A549 (cell line): Measurements from ENCODE around the gene CFAP157.

Experiments
- BHLHE40 ChIP-seq: IDR thresholded peaks from 2 replicates; pipeline ENCODE4 v1.6.1; 2012; ENCODE audit warnings: low read depth, low read length, inconsistent platforms
- CEBPB ChIP-seq, 2 experiments: fragments of >200 bp in 1 of 2; sonication (Bioruptor Twin) in 1 of 2; formaldehyde crosslinking in 1 of 2; IDR thresholded peaks; 2 replicates each; pipeline ENCODE4 v1.6.1; 2012 to 2016
- CHD2 ChIP-seq: fragments of 150-350 bp; IDR thresholded peaks from 2 replicates; pipeline ENCODE4 v1.6.1; 2014; ENCODE audit warnings: low read length; ENCODE audit not compliant: partially characterized antibody
- NPAS2 ChIP-seq: fragments of 250-450 bp; sonication (Bioruptor Pico); IDR thresholded peaks from 2 replicates; pipeline ENCODE4 v1.8.0; 2022; ENCODE audit warnings: mild to moderate bottlenecking, moderate library complexity, borderline replicate concordance
- NR3C1 ChIP-seq: fragments of >200 bp; sonication (Bioruptor Twin); formaldehyde crosslinking; IDR thresholded peaks from 3 replicates; pipeline ENCODE4 v1.6.1; 2017
- POLR2A ChIP-seq: IDR thresholded peaks from 2 replicates; pipeline ENCODE4 v1.6.1; 2012; ENCODE audit warnings: mild to moderate bottlenecking, low read length
- TFCP2L1 ChIP-seq: fragments of 250-450 bp; sonication (Bioruptor Pico); IDR thresholded peaks from 2 replicates; pipeline ENCODE4 v1.5.0; 2021; ENCODE audit warnings: mild to moderate bottlenecking
- TF ChIP-seq, protein P1 (sequence below): fragments of >200 bp; sonication (Bioruptor Twin); formaldehyde crosslinking; IDR thresholded peaks from 3 replicates; pipeline ENCODE4 v1.5.1; 2016
- TF ChIP-seq, protein P2 (sequence below): fragments of 450-650 bp; IDR thresholded peaks from 2 replicates; pipeline ENCODE4 v1.6.1; 2014; ENCODE audit warnings: antibody characterized with exemption

DNA sequence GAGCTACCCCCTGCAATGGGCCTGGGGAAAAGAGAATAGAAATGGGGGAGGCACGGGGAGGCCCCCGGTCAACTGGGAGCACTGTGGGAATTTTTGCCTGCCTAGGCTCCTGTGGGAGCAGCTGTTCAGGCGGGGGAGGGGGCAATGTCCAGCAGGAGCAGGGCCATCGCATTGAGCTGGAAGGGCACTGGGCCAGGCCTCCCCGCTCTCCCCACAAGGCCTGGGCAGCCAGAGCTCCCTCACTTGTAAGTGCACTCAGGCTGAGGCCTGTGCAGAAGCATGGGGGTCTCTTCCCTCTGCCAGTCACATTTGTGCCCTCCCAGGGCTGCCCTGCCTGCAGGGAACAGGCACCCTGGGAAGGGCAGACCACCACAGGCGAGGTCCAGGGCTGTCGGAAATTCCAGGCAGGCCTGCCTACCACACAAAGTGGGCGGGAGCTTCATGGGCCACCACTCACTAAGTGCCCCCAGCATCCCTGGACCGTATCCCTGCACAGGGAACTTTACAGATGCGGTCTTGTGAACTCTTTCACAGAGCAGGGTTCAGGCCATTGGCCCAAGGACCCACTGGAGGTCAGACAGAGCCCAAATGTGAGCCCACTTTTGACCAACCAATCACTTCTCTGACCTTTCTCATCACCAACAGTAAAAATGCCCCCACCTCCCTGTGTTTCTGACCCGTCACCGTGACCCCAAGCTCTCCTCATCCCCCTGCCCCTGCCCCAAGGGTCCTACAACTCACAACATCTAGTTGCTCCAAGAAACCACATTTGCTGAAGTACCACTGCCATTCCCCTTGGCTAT, 1.0 kb upstream of the CFAP157 start:
- TF ChIP-seq NPAS2 (CRISPR knock-in tag) = no peak
- TF ChIP-seq BHLHE40 = no peak
- no peak for TF ChIP-seq CEBPB (IDR thresholded peaks at IDR 0.05)
- no peak for TF ChIP-seq POLR2A
- TF ChIP-seq, protein P1, sequence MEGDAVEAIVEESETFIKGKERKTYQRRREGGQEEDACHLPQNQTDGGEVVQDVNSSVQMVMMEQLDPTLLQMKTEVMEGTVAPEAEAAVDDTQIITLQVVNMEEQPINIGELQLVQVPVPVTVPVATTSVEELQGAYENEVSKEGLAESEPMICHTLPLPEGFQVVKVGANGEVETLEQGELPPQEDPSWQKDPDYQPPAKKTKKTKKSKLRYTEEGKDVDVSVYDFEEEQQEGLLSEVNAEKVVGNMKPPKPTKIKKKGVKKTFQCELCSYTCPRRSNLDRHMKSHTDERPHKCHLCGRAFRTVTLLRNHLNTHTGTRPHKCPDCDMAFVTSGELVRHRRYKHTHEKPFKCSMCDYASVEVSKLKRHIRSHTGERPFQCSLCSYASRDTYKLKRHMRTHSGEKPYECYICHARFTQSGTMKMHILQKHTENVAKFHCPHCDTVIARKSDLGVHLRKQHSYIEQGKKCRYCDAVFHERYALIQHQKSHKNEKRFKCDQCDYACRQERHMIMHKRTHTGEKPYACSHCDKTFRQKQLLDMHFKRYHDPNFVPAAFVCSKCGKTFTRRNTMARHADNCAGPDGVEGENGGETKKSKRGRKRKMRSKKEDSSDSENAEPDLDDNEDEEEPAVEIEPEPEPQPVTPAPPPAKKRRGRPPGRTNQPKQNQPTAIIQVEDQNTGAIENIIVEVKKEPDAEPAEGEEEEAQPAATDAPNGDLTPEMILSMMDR = no peak
- TF ChIP-seq NR3C1 = no peak
- TF ChIP-seq CHD2 = no peak
- TF ChIP-seq, protein P2, sequence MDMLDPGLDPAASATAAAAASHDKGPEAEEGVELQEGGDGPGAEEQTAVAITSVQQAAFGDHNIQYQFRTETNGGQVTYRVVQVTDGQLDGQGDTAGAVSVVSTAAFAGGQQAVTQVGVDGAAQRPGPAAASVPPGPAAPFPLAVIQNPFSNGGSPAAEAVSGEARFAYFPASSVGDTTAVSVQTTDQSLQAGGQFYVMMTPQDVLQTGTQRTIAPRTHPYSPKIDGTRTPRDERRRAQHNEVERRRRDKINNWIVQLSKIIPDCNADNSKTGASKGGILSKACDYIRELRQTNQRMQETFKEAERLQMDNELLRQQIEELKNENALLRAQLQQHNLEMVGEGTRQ = no peak
- no peak for TF ChIP-seq TFCP2L1 (CRISPR knock-in tag)
